NCI-H524 treated with DMSO at 0.1 percent for 48 hours (cell line): ENCODE data around the gene SPAG7.

Experiments used
- DNase-seq: peaks from one replicate; lab custom pipeline; 2025; lab: John Stamatoyannopoulos, UW

Gene SPAG7

GRCh38 chr17:4974115-4974670, 6.6 kb upstream of the SPAG7 start:
- DNase-seq: no peak

- DNase-seq: no peak
These were observed 5.9 kb upstream of the SPAG7 start for GRCh38 chr17:4973256-4974114.

GRCh38 chr17:4972752-4973151, 5.1 kb upstream of the SPAG7 start:
- no peak for DNase-seq

DNA sequence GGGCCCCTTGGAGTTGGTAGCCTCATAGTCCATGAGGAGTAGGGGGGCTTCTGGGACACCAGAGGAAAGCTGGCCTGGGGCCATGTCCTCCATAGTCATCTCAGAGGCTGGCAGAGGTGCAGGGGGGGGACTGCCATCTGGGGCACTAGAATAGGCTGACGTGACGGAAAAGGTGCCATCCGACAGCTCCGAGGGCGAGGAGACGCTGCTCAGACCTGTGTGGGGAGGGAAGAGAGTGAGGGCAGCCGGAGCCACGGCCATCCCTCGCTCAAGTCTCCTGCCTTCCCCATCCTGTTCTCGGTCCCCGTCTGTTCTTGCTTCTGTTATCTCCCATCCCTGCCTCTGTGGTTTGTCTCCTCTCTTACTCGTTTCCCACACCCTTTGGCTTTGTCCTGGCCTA, 4.7 kb upstream of the SPAG7 start:
- no peak for DNase-seq

GRCh38 chr17:4971826-4972225, 4.2 kb upstream of the SPAG7 start:
- DNase-seq: no peak

GRCh38 chr17:4970273-4970672, 2.7 kb upstream of the SPAG7 start:
- DNase-seq: no peak

GRCh38 chr17:4969551-4970173, 2.0 kb upstream of the SPAG7 start:
- DNase-seq: no peak

DNA sequence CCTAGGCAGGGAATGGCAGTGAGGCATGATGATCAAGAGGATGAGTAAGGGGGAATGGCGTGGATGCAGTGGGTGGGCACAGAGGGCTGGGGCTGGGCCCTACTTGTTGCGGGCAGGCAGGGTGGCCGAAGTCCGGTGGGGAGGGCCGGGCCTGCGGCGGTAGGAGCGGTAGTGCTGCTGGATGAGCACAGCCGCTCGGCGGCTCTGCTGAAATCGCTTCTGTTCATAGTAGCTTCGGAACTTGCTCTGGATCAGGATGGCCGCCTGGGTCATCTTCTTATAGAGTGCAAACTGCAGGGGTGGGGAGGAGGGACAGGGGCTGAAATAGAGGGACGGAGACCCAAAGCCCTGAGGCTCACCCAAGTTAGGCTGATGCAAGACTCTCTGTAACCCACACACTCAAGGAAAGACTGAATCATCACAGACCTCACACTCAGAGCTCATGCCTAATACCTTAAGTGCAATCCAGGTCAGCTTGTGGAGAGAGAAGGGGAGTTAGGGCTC, 1.5 kb upstream of the SPAG7 start:
- DNase-seq: no peak

GRCh38 chr17:4968486-4969046, 949 bp upstream of the SPAG7 start:
- no peak for DNase-seq

- peak; percentile 96 for DNase-seq
These were observed 626 bp downstream of the SPAG7 start for GRCh38 chr17:4966844-4967538.

DNA sequence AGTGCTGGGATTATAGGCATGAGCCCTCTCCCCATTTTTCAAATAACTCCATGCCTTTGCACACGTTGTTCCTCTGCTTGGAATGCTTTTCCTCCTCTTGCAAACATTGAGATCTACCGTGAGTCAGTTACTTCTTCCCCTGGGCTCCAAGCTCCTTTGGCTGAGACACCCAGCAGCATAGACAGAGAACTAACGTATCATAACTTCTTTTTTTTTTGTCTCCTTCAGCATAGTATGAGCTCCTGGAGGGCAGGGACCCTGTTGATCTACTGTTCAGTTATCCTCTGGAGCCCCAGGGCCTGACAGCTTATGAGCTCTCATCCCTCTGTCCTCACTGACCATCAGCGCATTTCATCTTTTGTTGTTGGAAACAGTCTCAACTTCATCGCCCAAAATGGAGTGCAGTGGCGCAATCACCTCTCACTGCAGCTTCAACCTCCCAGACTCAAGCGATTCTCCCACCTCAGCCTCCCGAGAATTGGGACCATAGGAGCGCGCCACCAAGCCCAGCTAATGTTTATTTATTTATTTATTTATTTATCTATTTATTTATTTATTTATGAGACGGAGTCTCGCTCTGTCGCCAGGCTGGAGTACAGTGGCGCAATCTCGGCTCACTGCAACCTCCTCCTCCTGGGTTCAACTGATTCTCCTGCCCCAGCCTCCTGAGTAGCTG, 2.2 kb downstream of the SPAG7 start:
- DNase-seq: no peak

- no peak for DNase-seq
These were observed 7.2 kb downstream of the SPAG7 start for GRCh38 chr17:4960279-4960922.

DNA sequence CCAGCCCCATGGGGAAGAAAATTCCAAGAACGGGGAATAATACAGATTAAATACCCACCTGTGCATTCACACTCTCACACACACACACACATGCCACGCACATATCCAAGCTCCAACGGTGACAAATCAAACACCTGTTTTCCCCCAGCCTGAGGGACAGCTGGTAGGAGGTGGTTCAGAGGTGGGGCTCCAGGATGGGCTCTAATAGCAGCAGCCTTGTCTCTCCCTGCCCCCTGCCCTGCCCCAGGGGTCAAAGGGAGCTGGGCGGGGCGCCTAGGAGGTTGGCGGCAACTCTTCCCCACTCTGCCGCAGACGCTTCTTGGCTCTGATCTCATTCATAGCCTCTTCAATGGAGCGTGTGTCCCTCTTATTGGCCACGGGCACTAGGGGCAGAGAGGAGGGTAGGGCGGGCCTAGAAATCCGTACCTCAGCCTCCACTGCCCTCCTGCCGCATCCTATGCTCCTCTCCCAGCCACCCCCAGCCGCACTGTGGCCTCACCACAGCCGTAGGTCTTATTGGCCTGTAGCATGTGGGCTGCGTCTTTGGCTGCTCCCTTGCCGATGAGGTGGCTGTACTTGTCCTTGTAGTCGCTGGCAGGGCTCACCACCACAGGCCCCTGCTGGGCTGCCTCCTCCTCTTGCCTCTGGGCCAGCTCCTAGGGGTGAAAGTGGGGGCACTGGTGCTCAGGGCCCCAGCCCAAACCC, 8.2 kb downstream of the SPAG7 start:
- DNase-seq: no peak

- DNase-seq: no peak
These were observed 9.5 kb downstream of the SPAG7 start for GRCh38 chr17:4958102-4958501.

GRCh38 chr17:4956493-4957061, 11.0 kb downstream of the SPAG7 start:
- DNase-seq: no peak

DNA sequence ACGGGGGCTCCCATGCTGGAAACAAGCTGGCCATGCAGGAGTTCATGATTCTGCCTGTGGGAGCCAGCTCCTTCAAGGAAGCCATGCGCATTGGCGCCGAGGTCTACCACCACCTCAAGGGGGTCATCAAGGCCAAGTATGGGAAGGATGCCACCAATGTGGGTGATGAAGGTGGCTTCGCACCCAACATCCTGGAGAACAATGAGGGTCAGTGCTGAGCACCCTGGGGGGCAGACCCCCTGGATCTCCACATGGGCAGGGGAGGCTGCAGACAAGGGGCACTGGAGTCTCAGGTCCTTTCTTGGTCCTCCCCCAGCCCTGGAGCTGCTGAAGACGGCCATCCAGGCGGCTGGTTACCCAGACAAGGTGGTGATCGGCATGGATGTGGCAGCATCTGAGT, 12.5 kb downstream of the SPAG7 start:
- no peak for DNase-seq

DNA sequence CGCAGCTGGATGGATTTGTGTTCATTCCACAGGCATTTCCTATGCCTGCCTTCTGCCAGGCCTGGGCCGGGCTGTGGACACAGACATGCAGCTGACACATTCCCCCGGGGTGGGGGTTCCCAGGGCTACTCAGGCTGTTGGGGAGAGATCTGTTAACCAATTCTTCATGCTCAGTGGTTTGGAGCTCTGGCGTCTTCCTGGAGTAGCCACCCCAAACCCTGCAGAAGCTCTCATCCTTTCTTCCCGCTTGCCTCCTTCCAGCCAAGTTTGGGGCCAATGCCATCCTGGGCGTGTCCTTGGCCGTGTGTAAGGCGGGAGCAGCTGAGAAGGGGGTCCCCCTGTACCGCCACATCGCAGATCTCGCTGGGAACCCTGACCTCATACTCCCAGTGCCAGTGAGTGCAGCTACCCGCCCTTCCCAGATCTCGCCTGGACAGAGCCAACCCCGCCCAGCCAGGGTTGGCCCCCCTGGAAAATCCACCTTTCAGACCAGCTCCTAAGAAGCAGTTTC, 14.1 kb downstream of the SPAG7 start:
- DNase-seq: no peak

DNA sequence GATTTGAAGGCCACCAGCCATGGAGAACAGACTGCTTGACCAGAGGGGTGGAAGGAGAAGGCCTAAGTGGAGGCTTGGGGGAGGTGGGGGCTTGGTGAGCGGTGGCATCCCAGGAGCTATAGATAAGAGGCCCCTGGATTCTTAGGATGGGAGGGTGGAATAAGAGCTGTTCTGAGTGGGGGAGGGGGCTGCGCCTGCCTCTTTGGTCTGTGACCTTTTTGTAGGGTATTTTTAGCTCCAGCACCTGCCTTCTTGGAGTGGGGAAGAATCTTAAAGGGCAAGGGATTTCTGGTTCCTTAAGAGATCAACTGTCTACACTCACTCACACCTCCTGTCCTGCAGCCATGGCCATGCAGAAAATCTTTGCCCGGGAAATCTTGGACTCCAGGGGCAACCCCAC, 16.1 kb downstream of the SPAG7 start:
- no peak for DNase-seq

DNA sequence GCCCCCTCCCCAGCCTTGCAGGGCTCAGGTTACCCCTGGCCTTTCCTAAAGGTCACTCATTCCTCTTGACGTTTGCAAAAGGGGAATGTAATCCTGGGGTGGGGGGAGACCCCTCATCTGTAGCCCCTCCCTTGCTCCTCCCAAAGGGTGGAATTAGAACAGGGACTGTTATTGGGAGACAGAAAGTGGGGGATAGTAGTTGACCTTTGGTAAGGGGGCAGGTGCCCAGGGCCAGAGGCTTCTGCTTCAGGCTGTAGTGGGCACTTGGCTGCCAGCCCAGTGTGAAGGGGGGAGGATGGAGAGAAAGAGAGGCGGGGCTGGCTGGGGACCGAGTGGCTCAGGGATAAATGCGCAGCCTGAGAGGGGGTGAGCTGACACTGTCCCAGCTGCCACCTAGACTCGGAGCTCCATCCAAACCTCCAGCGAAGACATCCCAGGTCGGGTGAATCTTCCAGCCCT, 16.8 kb downstream of the SPAG7 start, which contains the start of gene ENO3:
ENO3 (plus strand) TSS at position 374 of the 459 bp plus-strand sequence. CDS start 711 bp downstream, outside the sequence.
- DNase-seq: no peak
